Common myeloid progenitor, CD34-positive (primary cell): ENCODE measurements around the gene ILDR1.
"Not testable (repeated sequence)": the region's sequence is repeated elsewhere in the genome, so short reads cannot be mapped to it uniquely, and the experiment has no call there.

Experiments used
- CTCF ChIA-PET: fragments of 350-600 bp; sonication (Branson Sonifier 250); formaldehyde crosslinking; loops from one replicate; lab custom pipeline; 2021; ENCODE audit warnings: antibody characterized with exemption; lab: Charles Lee
- POLR2A ChIA-PET: fragments of 350-600 bp; sonication (Branson Sonifier 250); formaldehyde crosslinking; loops from one replicate; lab custom pipeline; 2021; ENCODE audit warnings: antibody characterized with exemption; lab: Charles Lee
- DNase-seq, 3 donors: peaks; one replicate each; pipeline versions ENCODE4 v3.0.0 to v3.0.0-alpha.2; 2013
- H3K27ac ChIP-seq, 2 experiments: 1 replicate in 1 of 2; 2 replicates in 1 of 2; pipeline ENCODE4 v1.7.0; 2013; ENCODE audit warnings: inconsistent platforms in 2 of 2, low read length in 2 of 2, mild to moderate bottlenecking in 2 of 2, low read depth in 1 of 2, moderate library complexity in 1 of 2; ENCODE audit not compliant: severe bottlenecking in 2 of 2, insufficient read depth in 1 of 2, poor library complexity in 1 of 2
- H3K27me3 ChIP-seq, 5 experiments: replicated peaks in 2 of 5; 1 replicate in 3 of 5; 2 replicates in 2 of 5; pipeline versions ENCODE4 v1.6.1 to v1.7.0; 2013; ENCODE audit warnings: low read length in 4 of 5, mild to moderate bottlenecking in 2 of 5, moderate library complexity in 2 of 5, inconsistent platforms in 1 of 5; ENCODE audit not compliant: insufficient read depth in 5 of 5, control insufficient read depth in 4 of 5
- H3K36me3 ChIP-seq, 4 experiments: 1 replicate in 2 of 4; 2 replicates in 2 of 4; pipeline versions ENCODE4 v1.6.1 to v1.7.0; 2013; ENCODE audit warnings: low read length in 3 of 4, control low read depth in 1 of 4, mild to moderate bottlenecking in 1 of 4; ENCODE audit not compliant: control insufficient read depth in 4 of 4, insufficient read depth in 4 of 4
- H3K4me1 ChIP-seq, 4 experiments: 1 replicate in 3 of 4; 2 replicates in 1 of 4; pipeline versions ENCODE4 v1.6.1 to v1.7.1; 2013; ENCODE audit warnings: low read length in 3 of 4, mild to moderate bottlenecking in 3 of 4, control low read depth in 1 of 4, inconsistent platforms in 1 of 4, moderate library complexity in 1 of 4; ENCODE audit not compliant: control insufficient read depth in 4 of 4, insufficient read depth in 4 of 4; ENCODE audit errors: control extremely low read depth in 1 of 4
- H3K4me3 ChIP-seq, 7 experiments: 1 replicate in 4 of 7; 2 replicates in 3 of 7; pipeline versions ENCODE4 v1.5.1 to v1.7.0; 2013; ENCODE audit warnings: mild to moderate bottlenecking in 7 of 7, low read length in 6 of 7, moderate library complexity in 6 of 7, inconsistent platforms in 2 of 7, low read depth in 2 of 7, control low read depth in 1 of 7; ENCODE audit not compliant: insufficient read depth in 4 of 7, control insufficient read depth in 1 of 7; ENCODE audit errors: extremely low read depth in 1 of 7
- H3K9me3 ChIP-seq, 5 experiments: 1 replicate in 4 of 5; 2 replicates in 1 of 5; pipeline versions ENCODE4 v1.6.1 to v1.7.1; 2013; ENCODE audit warnings: low read length in 4 of 5, mild to moderate bottlenecking in 2 of 5, inconsistent platforms in 1 of 5, low read depth in 1 of 5, moderate library complexity in 1 of 5; ENCODE audit not compliant: control insufficient read depth in 4 of 5, insufficient read depth in 2 of 5; ENCODE audit errors: control extremely low read depth in 1 of 5
- WGBS: methylation state at CpG from one replicate; pipeline ENCODE4 v1.1.5; 2013; ENCODE audit not compliant: insufficient coverage; 5-methylcytosine and 5-hydroxymethylcytosine counted together

The ILDR1 gene

GRCh38 chr3:122060040-122060698, 38.1 kb upstream of the ILDR1 start:
- 100% methylated on average over 1 of the region's 6 CpGs for WGBS

GRCh38 chr3:122058294-122058693, 36.2 kb upstream of the ILDR1 start:
- POLR2A ChIA-PET = no interaction called here
- DNase-seq = no peak
- WGBS = 100% methylated on average over 1 of the region's 1 CpG
- Histone ChIP-seq H3K27me3 (no peaks in the 10 kb centered on the region), H3K9me3 (no peaks in the 10 kb centered on the region), H3K4me3 (no peak overlapping the region), H3K36me3 (no peaks in the 10 kb centered on the region), H3K4me1 (peaks cover 0 to 24% (median 8%) of the 10 kb centered on the region in 4 experiments), H3K27ac (no peak overlapping the region)
- CTCF ChIA-PET = interaction anchor here (1.1 kb wide), 1 partner anchor 68 kb away, joined by 3 read pairs; no protein-coding TSS in a partner anchor

More at GRCh38 chr3:122060040-122060698, 38.1 kb upstream of the ILDR1 start:
- Histone ChIP-seq H3K9me3 (no peaks in the 10 kb centered on the region), H3K27ac (no peak overlapping the region), H3K27me3 (no peaks in the 10 kb centered on the region), H3K4me3 (no peak overlapping the region), H3K36me3 (no peaks in the 10 kb centered on the region), H3K4me1 (peaks cover 0 to 22% (median 5%) of the 10 kb centered on the region in 4 experiments)
- DNase-seq = no peak
- ChIA-PET POLR2A (no interaction called here), CTCF (no interaction called here)

GRCh38 chr3:122057671-122058070, 35.6 kb upstream of the ILDR1 start:
- Histone ChIP-seq H3K9me3 (no peaks in the 10 kb centered on the region), H3K4me3 (no peak overlapping the region), H3K4me1 (peaks cover 0 to 24% (median 8%) of the 10 kb centered on the region in 4 experiments), H3K36me3 (no peaks in the 10 kb centered on the region), H3K27me3 (no peaks in the 10 kb centered on the region), H3K27ac (no peak overlapping the region)
- ChIA-PET CTCF (interaction anchor here (1.1 kb wide), 1 partner anchor 68 kb away, joined by 3 read pairs; no protein-coding TSS in a partner anchor), POLR2A (no interaction called here)
- no CpG with 5 or more reads among the region's 2 CpGs for WGBS
- DNase-seq = no peak

GRCh38 chr3:122055215-122055614, 33.2 kb upstream of the ILDR1 start, which contains the start of gene CD86:
TSS of gene CD86 (plus strand) at chr3:122055362. CDS start at chr3:122055490, 128 bp downstream.
- no peaks in the 10 kb centered on the region for H3K27me3 ChIP-seq
- H3K36me3 ChIP-seq = no peaks in the 10 kb centered on the region
- ChIA-PET POLR2A (no interaction called here), CTCF (no interaction called here)
- H3K4me1 ChIP-seq = peaks cover 0 to 24% (median 8%) of the 10 kb centered on the region in 4 experiments
- no peak within 1 kb of the TSS for H3K27ac ChIP-seq
- peak; percentile 18 to 81 (median 78) for DNase-seq
- WGBS = 0% methylated on average over 2 of the region's 3 CpGs
- peak within 1 kb of the TSS in 4 of 7 experiments; percentile 23 to 61 (median 34) for H3K4me3 ChIP-seq
- no peaks in the 10 kb centered on the region for H3K9me3 ChIP-seq

GRCh38 chr3:122052968-122053367, 30.9 kb upstream of the ILDR1 start:
- H3K9me3 ChIP-seq = peaks cover 0 to 2% (median 0%) of the 10 kb centered on the region in 5 experiments
- H3K4me3 ChIP-seq = no peak overlapping the region
- H3K4me1 ChIP-seq = peaks cover 0 to 24% (median 8%) of the 10 kb centered on the region in 4 experiments
- CTCF ChIA-PET = no interaction called here
- no peak overlapping the region for H3K27ac ChIP-seq
- peak in 2 of 3 donors; percentile 16 to 37 for DNase-seq
- POLR2A ChIA-PET = no interaction called here
- H3K36me3 ChIP-seq = no peaks in the 10 kb centered on the region
- WGBS = 73% methylated on average over 3 of the region's 3 CpGs
- H3K27me3 ChIP-seq = no peaks in the 10 kb centered on the region

GRCh38 chr3:122047773-122048172, 25.7 kb upstream of the ILDR1 start:
- DNase-seq = not testable (repeated sequence)

GRCh38 chr3:122047296-122047695, 25.2 kb upstream of the ILDR1 start:
- no CpG with 5 or more reads among the region's 16 CpGs for WGBS
- H3K27ac ChIP-seq, DNase-seq, H3K9me3 ChIP-seq, H3K4me1 ChIP-seq, CTCF ChIA-PET, POLR2A ChIA-PET, H3K4me3 ChIP-seq, H3K36me3 ChIP-seq, H3K27me3 ChIP-seq: not testable (repeated sequence)

More at GRCh38 chr3:122047773-122048172, 25.7 kb upstream of the ILDR1 start:
- H3K27me3 ChIP-seq, H3K9me3 ChIP-seq, CTCF ChIA-PET, POLR2A ChIA-PET, H3K27ac ChIP-seq, H3K4me1 ChIP-seq, H3K36me3 ChIP-seq, H3K4me3 ChIP-seq: not testable (repeated sequence)
- 100% methylated on average over 3 of the region's 11 CpGs for WGBS
